Measurements from ENCODE around the gene CLN3. TPM values are rescaled to one million over a fixed set of nuclear protein-coding genes. Genes with fewer than 3 reads are reported as not detected.
A peak's percentile ranks its signal among the peaks of the same experiment; 100 is the strongest.

Gene CLN3
- total and polyA plus RNA-seq, 2 of the 13 experiments (the other 11 are each of a cell fraction or from before 2014, with no cell fraction given): 23.4 to 46.8 TPM

DNA sequence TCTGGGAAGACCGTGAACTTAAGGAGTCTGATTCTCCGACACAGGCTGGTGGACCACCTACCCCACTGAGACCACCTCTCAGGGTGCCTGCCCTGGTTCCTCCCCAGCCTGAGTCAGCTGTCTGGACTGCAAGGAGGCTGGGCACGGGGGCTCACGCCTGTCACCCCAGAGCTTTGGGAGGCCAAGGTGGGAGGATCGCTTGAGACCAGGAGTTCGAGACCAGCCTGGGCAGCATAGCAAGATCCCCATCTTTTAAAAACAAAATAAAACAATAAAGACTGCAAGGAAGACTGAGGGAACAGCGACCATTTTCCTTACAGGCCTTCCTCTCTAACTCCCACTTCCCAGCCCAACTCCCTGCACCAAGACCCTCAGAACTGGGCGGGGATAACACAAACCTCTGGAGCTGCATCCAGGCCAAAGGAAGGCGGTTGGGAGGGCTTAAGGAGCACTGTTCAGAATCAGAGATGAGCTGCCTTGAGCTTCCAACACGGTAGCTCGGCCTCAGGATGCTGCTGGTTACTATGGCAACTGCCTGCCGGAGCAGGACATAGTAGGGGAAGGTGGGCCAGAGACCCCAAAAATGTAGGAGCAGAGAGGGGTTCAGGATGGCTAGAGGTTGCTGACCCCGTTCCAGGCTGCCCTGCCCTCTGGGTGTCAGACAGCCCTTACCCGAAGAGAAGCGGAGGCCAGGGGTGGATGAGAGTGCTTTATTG, 7.0 kb upstream of the CLN3 start:
- Histone ChIP-seq H2AFZ (ENCODE audit: low read length) (no peak overlapping the region), H3K27me3 (ENCODE audit: control insufficient read depth in 1 of 2, insufficient read depth in 2 of 2, low read length in 2 of 2) (peaks cover 18 to 59% of the 10 kb centered on the region in 2 experiments), H3K4me3 (replicated peaks in 1 of 3; ENCODE audit: insufficient read depth in 1 of 3, low read depth in 2 of 3, low read length in 3 of 3) (no peak overlapping the region), H3K9ac (ENCODE audit: insufficient read depth, low read depth, low read length) (no peak overlapping the region), H3K27ac (ENCODE audit: extremely low read length, insufficient read depth, low read length) (no peak overlapping the region), H4K20me1 (ENCODE audit: insufficient read depth, low read length) (no peaks in the 10 kb centered on the region), H3K4me1 (ENCODE audit: insufficient read depth, low read length) (peaks cover 21% of the 10 kb centered on the region), H3K9me3 (ENCODE audit: low read length) (no peaks in the 10 kb centered on the region), H3K79me2 (ENCODE audit: insufficient read depth, low read length) (no peaks in the 10 kb centered on the region), H3K4me2 (ENCODE audit: low read depth, low read length) (no peak overlapping the region), H3K36me3 (replicated peaks in 1 of 2; ENCODE audit: control insufficient read depth in 1 of 2, insufficient read depth in 2 of 2, low read length in 2 of 2) (no peaks in the 10 kb centered on the region)
- TF ChIP-seq ZKSCAN5 (CRISPR knock-in tag; IDR thresholded peaks at IDR 0.05): no peak
- no peak for TF ChIP-seq YEATS2 (CRISPR knock-in tag; IDR thresholded peaks at IDR 0.05; ENCODE audit: borderline replicate concordance)
- peak; percentile 40; the same call in 1 of the 2 replicates for TF ChIP-seq RFX1 (IDR thresholded peaks at IDR 0.05)
- TF ChIP-seq NPAS2 (CRISPR knock-in tag; IDR thresholded peaks at IDR 0.05; ENCODE audit: borderline replicate concordance): no peak
- TF ChIP-seq, protein P1, sequence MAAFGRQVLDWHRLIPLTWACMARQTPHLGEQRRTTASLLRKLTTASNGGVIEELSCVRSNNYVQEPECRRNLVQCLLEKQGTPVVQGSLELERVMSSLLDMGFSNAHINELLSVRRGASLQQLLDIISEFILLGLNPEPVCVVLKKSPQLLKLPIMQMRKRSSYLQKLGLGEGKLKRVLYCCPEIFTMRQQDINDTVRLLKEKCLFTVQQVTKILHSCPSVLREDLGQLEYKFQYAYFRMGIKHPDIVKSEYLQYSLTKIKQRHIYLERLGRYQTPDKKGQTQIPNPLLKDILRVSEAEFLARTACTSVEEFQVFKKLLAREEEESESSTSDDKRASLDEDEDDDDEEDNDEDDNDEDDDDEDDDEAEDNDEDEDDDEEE (CRISPR knock-in tag; IDR thresholded peaks at IDR 0.05): no peak
- peak; percentile 38; the same call in 1 of the 2 replicates for TF ChIP-seq ZNF121 (CRISPR knock-in tag; IDR thresholded peaks at IDR 0.05)
- TF ChIP-seq, protein P2, sequence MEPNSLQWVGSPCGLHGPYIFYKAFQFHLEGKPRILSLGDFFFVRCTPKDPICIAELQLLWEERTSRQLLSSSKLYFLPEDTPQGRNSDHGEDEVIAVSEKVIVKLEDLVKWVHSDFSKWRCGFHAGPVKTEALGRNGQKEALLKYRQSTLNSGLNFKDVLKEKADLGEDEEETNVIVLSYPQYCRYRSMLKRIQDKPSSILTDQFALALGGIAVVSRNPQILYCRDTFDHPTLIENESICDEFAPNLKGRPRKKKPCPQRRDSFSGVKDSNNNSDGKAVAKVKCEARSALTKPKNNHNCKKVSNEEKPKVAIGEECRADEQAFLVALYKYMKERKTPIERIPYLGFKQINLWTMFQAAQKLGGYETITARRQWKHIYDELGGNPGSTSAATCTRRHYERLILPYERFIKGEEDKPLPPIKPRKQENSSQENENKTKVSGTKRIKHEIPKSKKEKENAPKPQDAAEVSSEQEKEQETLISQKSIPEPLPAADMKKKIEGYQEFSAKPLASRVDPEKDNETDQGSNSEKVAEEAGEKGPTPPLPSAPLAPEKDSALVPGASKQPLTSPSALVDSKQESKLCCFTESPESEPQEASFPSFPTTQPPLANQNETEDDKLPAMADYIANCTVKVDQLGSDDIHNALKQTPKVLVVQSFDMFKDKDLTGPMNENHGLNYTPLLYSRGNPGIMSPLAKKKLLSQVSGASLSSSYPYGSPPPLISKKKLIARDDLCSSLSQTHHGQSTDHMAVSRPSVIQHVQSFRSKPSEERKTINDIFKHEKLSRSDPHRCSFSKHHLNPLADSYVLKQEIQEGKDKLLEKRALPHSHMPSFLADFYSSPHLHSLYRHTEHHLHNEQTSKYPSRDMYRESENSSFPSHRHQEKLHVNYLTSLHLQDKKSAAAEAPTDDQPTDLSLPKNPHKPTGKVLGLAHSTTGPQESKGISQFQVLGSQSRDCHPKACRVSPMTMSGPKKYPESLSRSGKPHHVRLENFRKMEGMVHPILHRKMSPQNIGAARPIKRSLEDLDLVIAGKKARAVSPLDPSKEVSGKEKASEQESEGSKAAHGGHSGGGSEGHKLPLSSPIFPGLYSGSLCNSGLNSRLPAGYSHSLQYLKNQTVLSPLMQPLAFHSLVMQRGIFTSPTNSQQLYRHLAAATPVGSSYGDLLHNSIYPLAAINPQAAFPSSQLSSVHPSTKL (CRISPR knock-in tag; IDR thresholded peaks at IDR 0.05): no peak
- TF ChIP-seq JARID2 (CRISPR knock-in tag; IDR thresholded peaks at IDR 0.05; ENCODE audit: insufficient replicate concordance): no peak
- TF ChIP-seq TAF1 (CRISPR knock-in tag; IDR thresholded peaks at IDR 0.05): no peak
- 45% methylated on average over 15 of the region's 15 CpGs for WGBS (ENCODE audit: low lambda C conversion rate)
- DNase-seq (ENCODE audit: low spot score) (no peak), FAIRE-seq (no peak), ATAC-seq (no peak)
- no TSS peak for BruUV-seq (replicated peaks)
- in situ Hi-C loops (cut with HindIII; ENCODE audit: extremely low pct_ligation_motif_present, low pct_unique_long_range_greater_than_20kb) (no loop called here), intact Hi-C loops (cut with micrococcal nuclease; ENCODE audit: unreplicated experiment) (no loop called here)
- ChIA-PET CTCF (ENCODE audit: low intra/inter-chr PET ratio, low total read pairs) (no interaction called here), POLR2A (interaction anchor here (0.7 kb wide), 1 partner anchor 31 kb away, joined by 3 read pairs; no protein-coding TSS in a partner anchor)

Data from HepG2 (cell line).